ENCODE measurements around the gene SELENOK. TPM values are rescaled to one million over a fixed set of nuclear protein-coding genes. Genes with fewer than 3 reads are reported as not detected.
A peak's percentile ranks its signal among the peaks of the same experiment; 100 is the strongest.

Gene SELENOK
- total RNA-seq, 1 donor from 2014 or later = 23.7 TPM

DNA sequence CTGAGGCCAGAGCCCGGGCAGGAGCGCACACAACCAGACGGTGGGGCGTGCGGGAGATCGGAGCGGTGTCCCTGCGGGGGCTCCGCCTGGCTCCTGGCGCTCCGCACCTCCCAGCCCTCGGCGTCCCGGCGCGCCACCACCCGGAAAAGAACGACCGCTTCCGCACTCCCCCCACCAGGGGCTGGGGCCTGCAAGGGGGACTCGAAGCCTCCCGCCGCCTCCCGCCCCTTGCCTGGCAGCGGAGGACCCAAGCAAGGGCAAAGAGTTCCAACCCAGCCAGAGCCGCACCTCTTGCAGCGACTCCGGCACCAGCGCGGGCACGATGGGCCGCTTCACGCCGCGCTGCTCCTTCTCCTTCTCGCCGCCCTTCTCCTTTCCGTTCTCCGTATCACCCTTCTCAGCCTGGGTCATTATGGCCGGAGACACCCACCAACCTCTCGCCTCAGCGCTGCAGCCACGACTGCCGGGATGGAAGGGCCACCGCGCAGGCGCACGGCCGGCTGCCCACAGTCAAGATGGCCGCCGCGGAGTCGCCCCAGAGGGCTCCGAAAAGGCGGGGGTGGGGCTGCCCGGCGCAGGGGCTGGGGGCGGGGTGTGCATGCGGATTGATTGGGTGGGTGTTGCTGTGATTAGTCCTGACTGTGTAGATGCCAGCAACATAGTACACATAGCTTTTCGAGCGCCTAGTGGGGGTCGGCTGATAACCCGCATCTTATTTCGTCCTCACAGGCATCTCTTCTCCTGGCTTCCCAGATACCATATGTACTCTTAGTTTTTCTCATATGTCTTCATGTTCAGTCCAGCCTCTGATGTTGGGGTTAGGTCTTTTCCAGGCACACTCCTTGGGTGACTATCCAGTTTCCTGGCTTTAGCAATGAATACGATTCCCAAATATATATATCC lies 9.7 kb downstream of the SELENOK start, which contains the start of gene ACTR8:
Gene ACTR8, minus strand, starts transcription at position 462 of the 903 bp plus-strand sequence. Its CDS starts 51 bp downstream, at position 411.
- H3K27me3 ChIP-seq (ENCODE audit: control insufficient read depth, insufficient read depth, low read length) = no peaks in the 10 kb centered on the region
- TF ChIP-seq, protein P1, sequence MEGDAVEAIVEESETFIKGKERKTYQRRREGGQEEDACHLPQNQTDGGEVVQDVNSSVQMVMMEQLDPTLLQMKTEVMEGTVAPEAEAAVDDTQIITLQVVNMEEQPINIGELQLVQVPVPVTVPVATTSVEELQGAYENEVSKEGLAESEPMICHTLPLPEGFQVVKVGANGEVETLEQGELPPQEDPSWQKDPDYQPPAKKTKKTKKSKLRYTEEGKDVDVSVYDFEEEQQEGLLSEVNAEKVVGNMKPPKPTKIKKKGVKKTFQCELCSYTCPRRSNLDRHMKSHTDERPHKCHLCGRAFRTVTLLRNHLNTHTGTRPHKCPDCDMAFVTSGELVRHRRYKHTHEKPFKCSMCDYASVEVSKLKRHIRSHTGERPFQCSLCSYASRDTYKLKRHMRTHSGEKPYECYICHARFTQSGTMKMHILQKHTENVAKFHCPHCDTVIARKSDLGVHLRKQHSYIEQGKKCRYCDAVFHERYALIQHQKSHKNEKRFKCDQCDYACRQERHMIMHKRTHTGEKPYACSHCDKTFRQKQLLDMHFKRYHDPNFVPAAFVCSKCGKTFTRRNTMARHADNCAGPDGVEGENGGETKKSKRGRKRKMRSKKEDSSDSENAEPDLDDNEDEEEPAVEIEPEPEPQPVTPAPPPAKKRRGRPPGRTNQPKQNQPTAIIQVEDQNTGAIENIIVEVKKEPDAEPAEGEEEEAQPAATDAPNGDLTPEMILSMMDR (IDR thresholded peaks at IDR 0.05; ENCODE audit: insufficient read depth, low read length, severe bottlenecking) = peak; percentile 35
- peak within 1 kb of the TSS; percentile 96 for H3K4me3 ChIP-seq (ENCODE audit: low read depth, low read length)
- FAIRE-seq (no peak), DNase-seq (ENCODE audit: low read depth) (peak; percentile 52)
- H3K36me3 ChIP-seq (ENCODE audit: control insufficient read depth, insufficient read depth, low read length) = peaks cover 10% of the 10 kb centered on the region

- Histone ChIP-seq H3K36me3 (ENCODE audit: control insufficient read depth, insufficient read depth, low read length) (peaks cover 11% of the 10 kb centered on the region), H3K27me3 (ENCODE audit: control insufficient read depth, insufficient read depth, low read length) (no peaks in the 10 kb centered on the region), H3K4me3 (ENCODE audit: low read depth, low read length) (peak overlapping the region; percentile 96)
- no peak for FAIRE-seq
- no peak for DNase-seq (ENCODE audit: low read depth)
- TF ChIP-seq, protein P1 (IDR thresholded peaks at IDR 0.05; ENCODE audit: insufficient read depth, low read length, severe bottlenecking) = no peak
These were observed 11.0 kb downstream of the SELENOK start for GRCh38 chr3:53880396-53881345.

DNA sequence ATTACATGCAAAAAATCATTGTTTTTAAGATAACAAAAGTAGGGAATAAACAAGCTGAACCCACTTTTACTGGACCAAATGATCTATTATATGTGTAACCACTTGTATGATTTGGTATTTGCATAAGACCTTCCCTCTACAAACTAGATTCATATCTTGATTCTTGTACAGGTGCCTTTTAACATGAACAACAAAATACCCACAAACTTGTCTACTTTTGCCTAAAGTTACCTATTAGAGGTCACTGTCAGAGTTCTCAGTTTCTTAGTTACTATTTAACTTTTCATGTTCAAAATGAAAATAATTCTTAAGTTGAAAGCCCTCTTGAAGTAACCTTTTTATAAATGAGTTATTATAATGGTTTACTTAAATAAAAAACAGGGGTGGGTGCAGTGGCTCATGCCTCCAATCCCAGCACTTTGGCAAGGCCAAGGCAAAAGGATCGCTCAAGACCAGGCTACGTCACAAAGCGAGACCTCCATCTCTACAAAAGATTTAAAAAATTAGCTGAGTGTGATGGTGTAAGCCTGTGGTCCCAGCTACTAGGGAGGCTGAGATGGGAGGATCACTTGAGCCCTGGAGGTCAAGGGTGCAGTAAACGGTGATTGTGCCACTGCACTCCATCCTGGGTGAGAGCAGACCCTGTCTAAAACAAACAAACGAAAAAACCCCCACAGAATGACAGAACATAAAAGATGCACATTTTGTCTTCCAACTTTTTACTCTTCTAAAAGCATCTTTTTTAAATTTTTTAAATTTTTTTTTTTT lies 25.7 kb downstream of the SELENOK start:
- Histone ChIP-seq H3K36me3 (ENCODE audit: control insufficient read depth, insufficient read depth, low read length) (peaks cover 16% of the 10 kb centered on the region), H3K27me3 (ENCODE audit: control insufficient read depth, insufficient read depth, low read length) (no peaks in the 10 kb centered on the region), H3K4me3 (ENCODE audit: low read depth, low read length) (no peak overlapping the region)
- DNase-seq (ENCODE audit: low read depth) (no peak), FAIRE-seq (no peak)
- TF ChIP-seq, protein P1 (IDR thresholded peaks at IDR 0.05; ENCODE audit: insufficient read depth, low read length, severe bottlenecking) = no peak

- Histone ChIP-seq H3K27me3 (ENCODE audit: control insufficient read depth, insufficient read depth, low read length) (no peaks in the 10 kb centered on the region), H3K4me3 (ENCODE audit: low read depth, low read length) (no peak overlapping the region), H3K36me3 (ENCODE audit: control insufficient read depth, insufficient read depth, low read length) (peaks cover 6% of the 10 kb centered on the region)
- no peak for DNase-seq (ENCODE audit: low read depth)
- FAIRE-seq = no peak
- TF ChIP-seq, protein P1 (IDR thresholded peaks at IDR 0.05; ENCODE audit: insufficient read depth, low read length, severe bottlenecking) = no peak
These were observed 28.5 kb downstream of the SELENOK start for GRCh38 chr3:53863145-53863544.

GRCh38 chr3:53862241-53862640 lies 29.4 kb downstream of the SELENOK start:
- DNase-seq (ENCODE audit: low read depth) = no peak
- no peak overlapping the region for H3K4me3 ChIP-seq (ENCODE audit: low read depth, low read length)
- peak; percentile 40 for FAIRE-seq
- TF ChIP-seq, protein P1 (IDR thresholded peaks at IDR 0.05; ENCODE audit: insufficient read depth, low read length, severe bottlenecking) = no peak
- peaks cover 3% of the 10 kb centered on the region for H3K36me3 ChIP-seq (ENCODE audit: control insufficient read depth, insufficient read depth, low read length)
- no peaks in the 10 kb centered on the region for H3K27me3 ChIP-seq (ENCODE audit: control insufficient read depth, insufficient read depth, low read length)
